T-helper 17 cell (primary cell): Measurements from ENCODE around the gene SHOX. TPM values are rescaled to one million over a fixed set of nuclear protein-coding genes. Genes with fewer than 3 reads are reported as not detected.
"Not testable (repeated sequence)": the region's sequence is repeated elsewhere in the genome, so short reads cannot be mapped to it uniquely, and the experiment has no call there.

ENCODE experiments used
- ATAC-seq: fragments of 150-1000 bp; cut with Tn5 transposase; 2 replicates; pipeline ENCODE4 v1.10.0; 2021; ENCODE audit warnings: mild to moderate bottlenecking, moderate library complexity
- DNase-seq, 3 donors: peaks; one replicate each; pipeline versions ENCODE4 v3.0.0 to v3.0.0-alpha.2; 2020 to 2021
- H3K9me3 ChIP-seq: one replicate; pipeline ENCODE4 v1.7.0; 2013; ENCODE audit warnings: low read length, mild to moderate bottlenecking; ENCODE audit not compliant: control insufficient read depth, poor library complexity, severe bottlenecking
- H3K27ac Mint-ChIP-seq: one replicate; pipeline ENCODE4 v1.8.0; 2022; ENCODE audit warnings: mild to moderate bottlenecking, moderate library complexity, mixed read lengths
- H3K27me3 Mint-ChIP-seq: one replicate; pipeline ENCODE4 v1.8.0; 2022; ENCODE audit warnings: mixed read lengths
- H3K36me3 Mint-ChIP-seq: one replicate; pipeline ENCODE4 v1.8.0; 2022; ENCODE audit warnings: low read depth, mixed read lengths
- H3K4me1 Mint-ChIP-seq: one replicate; pipeline ENCODE4 v1.8.0; 2022; ENCODE audit warnings: mild to moderate bottlenecking, mixed read lengths
- H3K4me3 Mint-ChIP-seq: one replicate; pipeline ENCODE4 v1.8.0; 2022; ENCODE audit warnings: mild to moderate bottlenecking, moderate library complexity, mixed read lengths
- total RNA-seq, 4 donors: library from RNA in 2 of 4; stranded (reverse) in 2 of 4; gene quantifications; one replicate each; pipeline ENCODE4 v1.2.3 and lab custom pipeline; 2022 to 2026

SHOX gene
- total RNA-seq, 2 donors from 2014 or later, result not detected

DNA sequence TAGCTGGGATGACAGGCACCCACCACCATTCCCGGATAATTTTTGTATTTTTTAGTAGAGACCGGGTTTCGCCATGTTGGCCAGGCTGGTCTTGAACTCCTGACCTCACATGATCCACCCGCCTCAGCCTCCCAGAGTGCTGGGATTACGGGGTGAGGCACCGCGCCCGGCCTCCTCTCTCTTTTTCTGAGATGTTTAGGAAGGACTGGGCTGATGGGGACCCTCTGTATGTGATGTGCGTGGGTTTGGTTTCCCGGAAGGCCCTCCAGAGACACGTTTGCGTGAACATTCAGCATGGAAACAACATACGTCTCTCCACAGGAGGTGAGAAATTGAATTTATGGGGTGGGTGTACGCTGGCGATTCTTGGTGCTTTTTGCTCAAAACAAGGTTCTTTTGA is 18.6 kb downstream of the SHOX start:
- H3K4me3 Mint-ChIP-seq, result no peak overlapping the region
- H3K27me3 Mint-ChIP-seq, result no peaks in the 10 kb centered on the region
- DNase-seq, result no peak
- H3K4me1 Mint-ChIP-seq, result no peaks in the 10 kb centered on the region
- no peaks in the 10 kb centered on the region for H3K36me3 Mint-ChIP-seq
- ATAC-seq, result no peak
- H3K9me3 ChIP-seq, result no peaks in the 10 kb centered on the region
- H3K27ac Mint-ChIP-seq, result no peak overlapping the region

DNA sequence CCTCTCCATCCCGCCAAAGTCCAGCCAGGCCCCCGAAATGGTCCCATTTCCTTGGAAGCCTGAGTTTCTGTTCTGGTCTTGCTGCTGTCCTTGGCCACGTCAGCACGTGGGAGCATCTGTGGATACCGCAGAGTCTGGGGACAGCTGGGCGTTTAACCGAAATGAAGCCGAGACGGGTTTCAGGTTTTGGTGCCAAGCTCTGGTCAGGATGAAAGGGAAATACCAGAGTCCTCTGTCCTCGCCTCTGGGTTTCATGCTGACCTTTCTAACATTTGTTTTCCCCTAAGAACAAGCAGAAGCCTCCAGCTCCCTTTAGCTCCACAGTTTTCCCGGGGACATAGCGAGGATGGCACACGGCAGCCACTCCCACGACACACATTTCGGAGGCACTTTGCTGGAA is 19.7 kb downstream of the SHOX start:
- Mint-ChIP-seq H3K27me3 (no peaks in the 10 kb centered on the region), H3K4me1 (no peaks in the 10 kb centered on the region), H3K36me3 (no peaks in the 10 kb centered on the region), H3K4me3 (no peak overlapping the region), H3K27ac (no peak overlapping the region)
- H3K9me3 ChIP-seq, result no peaks in the 10 kb centered on the region
- DNase-seq, result no peak
- ATAC-seq, result no peak

DNA sequence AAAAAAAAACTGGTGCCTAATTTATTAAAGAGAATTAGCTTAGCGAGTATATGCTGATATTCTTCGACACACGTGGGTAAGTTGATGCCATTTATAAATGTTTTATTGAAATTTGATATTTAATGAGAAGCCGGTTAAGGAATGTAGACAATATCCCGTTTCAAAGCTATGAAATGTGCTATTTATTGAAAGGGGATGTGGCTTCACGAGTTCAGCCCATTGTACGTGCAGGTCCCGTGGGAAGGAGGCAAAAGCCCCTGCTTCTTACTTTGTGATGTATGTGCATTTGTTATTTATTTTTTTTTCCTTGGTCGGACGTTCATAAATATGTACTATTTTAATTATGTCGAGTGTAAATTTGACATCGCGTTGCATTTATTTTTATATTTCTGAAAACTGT is 20.2 kb downstream of the SHOX start:
- no peaks in the 10 kb centered on the region for H3K4me1 Mint-ChIP-seq
- DNase-seq, result no peak

DNA sequence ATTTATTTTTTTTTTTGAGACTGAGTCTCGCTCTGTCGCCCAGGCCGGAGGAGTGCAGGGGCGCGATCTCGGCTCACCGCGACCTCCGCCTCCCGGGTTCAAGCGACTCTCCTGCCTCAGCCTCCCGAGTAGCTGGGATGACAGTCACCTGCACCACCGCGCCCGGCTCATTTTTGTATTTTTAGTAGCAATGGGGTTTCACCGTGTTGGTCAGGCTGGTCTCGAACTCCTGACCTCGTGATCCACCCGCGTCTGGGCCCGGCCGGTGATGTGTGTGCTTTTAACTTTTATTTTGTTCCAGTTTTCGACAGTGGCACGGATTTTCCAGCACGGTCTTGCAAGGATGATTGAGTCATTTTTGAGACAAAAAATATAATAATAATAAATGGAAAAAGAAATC is 21.3 kb downstream of the SHOX start:
- H3K36me3 Mint-ChIP-seq, H3K4me1 Mint-ChIP-seq, H3K4me3 Mint-ChIP-seq, ATAC-seq, H3K27me3 Mint-ChIP-seq, DNase-seq, H3K9me3 ChIP-seq, H3K27ac Mint-ChIP-seq: not testable (repeated sequence)

More for the DNA sequence above, 20.2 kb downstream of the SHOX start:
- H3K9me3 ChIP-seq, result no peaks in the 10 kb centered on the region
- no peaks in the 10 kb centered on the region for H3K36me3 Mint-ChIP-seq
- H3K27ac Mint-ChIP-seq, result no peak overlapping the region
- ATAC-seq, result no peak
- no peaks in the 10 kb centered on the region for H3K27me3 Mint-ChIP-seq
- no peak overlapping the region for H3K4me3 Mint-ChIP-seq

DNA sequence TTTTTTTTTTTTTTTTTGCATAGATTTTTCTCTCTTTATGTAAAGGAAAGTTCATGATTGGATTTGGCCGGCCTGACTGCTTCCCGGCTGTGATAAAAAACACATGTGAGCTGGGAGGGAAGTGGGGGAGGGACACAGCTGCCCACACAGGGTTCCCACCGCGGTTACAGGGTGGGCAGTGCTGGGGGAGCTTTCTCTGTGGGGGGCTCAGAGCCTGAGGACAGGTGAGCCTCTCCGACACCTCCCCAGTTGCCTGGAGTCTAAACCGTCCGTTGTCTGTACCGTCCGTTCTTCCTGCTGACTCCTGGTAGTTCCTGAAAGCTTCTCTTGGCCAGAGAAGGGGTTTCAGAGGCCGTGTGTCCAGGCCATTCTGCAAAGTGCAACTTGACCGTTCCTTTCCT is 21.8 kb downstream of the SHOX start:
- H3K27me3 Mint-ChIP-seq, result no peaks in the 10 kb centered on the region

DNA sequence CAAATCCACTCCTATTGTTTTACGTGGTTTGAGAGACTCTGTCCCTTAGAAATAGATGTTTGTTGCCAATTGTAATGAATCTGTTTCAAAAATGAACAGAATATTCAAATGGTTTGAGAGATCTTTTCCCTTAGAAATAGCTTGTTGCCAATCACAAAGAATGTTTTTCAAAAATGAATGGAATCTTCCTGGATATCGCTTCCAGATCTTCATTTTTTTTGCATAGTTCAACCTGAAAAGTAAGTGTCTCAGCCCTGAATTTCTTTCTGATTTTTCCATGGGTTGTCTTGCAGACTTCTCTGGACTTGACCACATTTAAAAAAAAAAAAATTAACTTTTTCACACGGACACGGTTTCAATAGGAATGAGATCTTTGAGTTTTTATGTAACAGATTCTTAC is 22.7 kb downstream of the SHOX start:
- no peaks in the 10 kb centered on the region for H3K4me1 Mint-ChIP-seq
- H3K36me3 Mint-ChIP-seq, result no peaks in the 10 kb centered on the region
- ATAC-seq (no peak), DNase-seq (no peak)
- no peaks in the 10 kb centered on the region for H3K27me3 Mint-ChIP-seq
- H3K27ac Mint-ChIP-seq, result no peak overlapping the region
- no peak overlapping the region for H3K4me3 Mint-ChIP-seq
- H3K9me3 ChIP-seq, result no peaks in the 10 kb centered on the region

More for the DNA sequence above, 21.8 kb downstream of the SHOX start:
- ATAC-seq, result no peak
- H3K4me1 Mint-ChIP-seq, result no peaks in the 10 kb centered on the region
- H3K9me3 ChIP-seq, result no peaks in the 10 kb centered on the region
- no peak for DNase-seq
- no peak overlapping the region for H3K27ac Mint-ChIP-seq
- H3K4me3 Mint-ChIP-seq, result no peak overlapping the region
- no peaks in the 10 kb centered on the region for H3K36me3 Mint-ChIP-seq

DNA sequence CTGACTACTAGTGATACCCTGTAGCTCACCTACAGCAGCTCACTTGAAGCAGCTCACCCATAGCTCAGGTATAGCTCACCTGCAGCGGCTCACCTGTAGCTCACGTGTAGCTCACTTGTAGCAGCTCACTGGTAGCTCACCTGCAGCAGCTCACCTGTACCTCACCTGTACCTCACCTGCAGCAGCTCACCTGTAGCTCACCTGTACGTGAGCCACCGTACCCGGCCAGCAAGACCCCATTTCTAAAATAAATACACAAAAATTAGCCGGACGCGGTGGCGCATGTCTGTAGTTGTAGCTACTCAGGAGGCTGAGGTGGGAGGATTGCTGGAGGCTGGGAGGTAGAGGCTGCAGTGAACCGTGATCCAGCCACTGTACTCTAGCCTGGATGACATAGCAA is 30.6 kb downstream of the SHOX start:
- Mint-ChIP-seq H3K27ac (no peak overlapping the region), H3K27me3 (no peaks in the 10 kb centered on the region), H3K4me1 (no peaks in the 10 kb centered on the region), H3K4me3 (no peak overlapping the region), H3K36me3 (peaks cover 2% of the 10 kb centered on the region)
- no peak for DNase-seq
- no peak for ATAC-seq
- no peaks in the 10 kb centered on the region for H3K9me3 ChIP-seq

DNA sequence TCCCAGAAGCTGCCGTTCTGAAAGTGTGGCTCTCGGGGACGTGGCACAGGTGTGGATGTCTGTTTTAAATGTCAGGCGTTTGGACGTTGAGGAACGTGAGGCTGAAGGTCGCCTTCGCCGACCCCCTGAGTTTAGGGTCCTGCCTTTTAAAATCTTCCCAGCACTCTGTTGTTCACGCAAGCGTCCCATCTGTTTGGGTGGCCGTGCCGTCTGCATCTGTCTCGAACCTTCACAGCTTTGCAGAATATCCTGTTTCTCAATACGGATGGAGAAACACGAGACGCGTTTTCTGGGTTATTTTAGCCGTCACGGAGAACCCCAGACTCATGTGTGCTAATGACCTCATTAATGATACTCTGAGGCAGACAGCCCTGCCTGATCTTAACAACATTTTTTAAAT is 31.5 kb downstream of the SHOX start:
- Mint-ChIP-seq H3K4me3 (no peak overlapping the region), H3K36me3 (peaks cover 2% of the 10 kb centered on the region), H3K27me3 (no peaks in the 10 kb centered on the region), H3K27ac (no peak overlapping the region), H3K4me1 (no peaks in the 10 kb centered on the region)
- ATAC-seq (no peak), DNase-seq (no peak)
- H3K9me3 ChIP-seq, result no peaks in the 10 kb centered on the region

DNA sequence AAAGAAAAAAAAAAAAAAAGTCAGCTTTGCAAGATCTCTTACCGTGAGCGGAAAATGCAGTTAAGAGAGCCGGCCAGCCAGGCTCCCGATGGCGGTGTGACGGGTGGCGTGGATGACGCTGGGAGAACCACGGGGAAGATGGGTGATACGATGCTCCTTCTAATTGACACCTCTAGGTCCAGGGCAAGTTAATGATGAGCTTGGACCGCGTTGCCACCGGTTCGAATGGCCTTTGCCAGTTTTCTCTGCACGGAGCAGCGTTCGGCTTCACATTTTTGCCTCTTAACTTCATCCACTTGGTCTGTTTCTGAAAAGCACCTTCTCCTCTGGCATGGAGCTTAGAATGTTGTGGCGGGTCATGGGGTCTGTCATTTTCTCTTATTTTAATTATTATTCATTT is 33.2 kb downstream of the SHOX start:
- Mint-ChIP-seq H3K4me1 (no peaks in the 10 kb centered on the region), H3K27ac (no peak overlapping the region), H3K4me3 (no peak overlapping the region), H3K36me3 (peaks cover 2% of the 10 kb centered on the region), H3K27me3 (no peaks in the 10 kb centered on the region)
- ATAC-seq, result no peak
- DNase-seq, result no peak
- no peaks in the 10 kb centered on the region for H3K9me3 ChIP-seq

DNA sequence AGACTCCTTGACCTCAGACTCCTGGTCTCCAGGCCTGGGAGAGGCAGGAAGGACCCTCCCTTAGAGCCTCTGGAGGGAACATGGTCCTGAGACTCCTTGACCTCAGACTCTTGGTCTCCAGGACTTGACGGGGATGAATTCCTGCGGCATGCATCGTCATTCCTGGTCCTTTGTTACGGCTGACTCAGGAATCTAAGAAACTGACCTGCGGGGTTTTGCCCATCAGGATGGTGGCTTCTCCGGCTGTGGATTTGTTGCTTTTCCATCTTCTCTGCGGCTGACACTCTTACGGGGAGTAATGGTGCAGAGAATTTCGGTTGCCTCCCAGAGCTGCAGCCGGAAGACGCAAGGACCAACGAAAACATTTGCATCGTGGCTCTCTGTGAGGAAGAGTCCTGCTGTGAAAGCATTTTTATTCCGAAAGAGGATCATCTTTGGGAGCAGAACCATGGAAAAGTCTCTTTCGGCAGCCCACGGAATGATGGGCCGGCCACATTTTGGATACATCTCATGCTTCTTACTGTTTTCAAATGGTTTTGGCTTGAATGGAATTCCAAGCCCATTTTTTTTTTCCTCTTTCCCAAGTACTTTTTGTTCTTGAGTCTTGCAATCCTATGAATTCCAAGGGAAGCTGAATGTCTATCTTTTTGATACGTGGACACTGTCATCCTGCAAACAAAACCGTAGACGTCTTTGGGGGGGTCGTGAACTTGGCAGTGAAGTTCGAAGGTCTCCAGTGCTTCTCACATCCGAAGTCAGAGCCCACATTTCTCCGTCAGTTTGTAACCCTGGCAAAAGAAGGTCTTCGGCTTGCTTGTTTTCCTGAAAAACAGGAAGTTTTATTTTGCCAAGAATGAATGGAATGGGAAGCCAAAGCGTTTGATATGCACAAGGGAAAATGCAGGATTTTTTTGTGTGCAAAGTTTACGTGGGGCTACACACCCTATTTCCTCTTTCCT is 36.5 kb downstream of the SHOX start:
- H3K27ac Mint-ChIP-seq, result no peak overlapping the region
- no peaks in the 10 kb centered on the region for H3K9me3 ChIP-seq
- no peak overlapping the region for H3K4me3 Mint-ChIP-seq
- no peak for ATAC-seq
- H3K4me1 Mint-ChIP-seq, result no peaks in the 10 kb centered on the region
- DNase-seq, result no peak
- H3K27me3 Mint-ChIP-seq, result peaks cover 7% of the 10 kb centered on the region
- no peaks in the 10 kb centered on the region for H3K36me3 Mint-ChIP-seq

DNA sequence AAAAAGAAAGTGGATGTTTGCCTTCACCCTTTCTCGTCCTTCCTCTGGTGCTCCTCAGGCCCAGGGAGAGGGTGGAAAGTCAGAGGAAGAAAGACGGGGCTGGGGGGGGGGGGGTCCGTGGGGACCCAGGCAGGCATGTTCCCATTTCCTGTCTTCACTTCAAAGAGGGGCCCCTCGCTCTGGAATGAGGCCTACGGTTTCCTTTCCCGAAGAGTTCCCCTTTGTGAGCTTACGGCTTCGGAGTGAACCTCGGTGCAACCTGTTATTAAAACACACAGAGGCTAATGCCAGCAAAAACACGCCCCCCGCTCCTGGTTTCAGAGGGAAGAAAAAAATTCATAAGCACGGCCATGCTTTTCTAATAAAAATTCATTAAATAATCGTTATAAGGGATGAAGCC is 40.1 kb downstream of the SHOX start:
- no peaks in the 10 kb centered on the region for H3K9me3 ChIP-seq
- DNase-seq, result no peak
- H3K27ac Mint-ChIP-seq, result no peak overlapping the region
- ATAC-seq, result no peak
- H3K4me1 Mint-ChIP-seq, result no peaks in the 10 kb centered on the region
- no peaks in the 10 kb centered on the region for H3K36me3 Mint-ChIP-seq
- H3K4me3 Mint-ChIP-seq, result no peak overlapping the region
- peaks cover 13% of the 10 kb centered on the region for H3K27me3 Mint-ChIP-seq

DNA sequence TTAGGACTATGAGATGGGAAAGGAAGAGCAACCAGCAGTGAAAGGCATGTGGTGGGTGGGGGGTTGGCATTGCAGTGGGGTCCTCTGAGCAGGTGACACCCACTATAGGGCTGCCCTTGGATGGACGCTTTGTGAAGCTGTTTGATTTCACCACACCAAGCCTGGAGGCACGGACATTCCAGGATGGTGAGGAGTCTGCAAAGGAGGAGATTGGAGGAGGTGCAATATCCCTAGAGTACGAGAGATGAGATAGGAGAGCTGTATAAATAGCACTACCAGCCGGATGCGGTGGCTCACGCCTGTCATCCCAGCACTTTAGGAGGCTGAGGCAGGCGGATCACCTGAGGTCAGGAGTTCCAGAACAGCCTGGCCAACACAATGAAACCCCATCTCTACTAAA is 42.3 kb downstream of the SHOX start:
- H3K9me3 ChIP-seq, result no peaks in the 10 kb centered on the region
- H3K36me3 Mint-ChIP-seq, result no peaks in the 10 kb centered on the region
- no peaks in the 10 kb centered on the region for H3K4me1 Mint-ChIP-seq
- no peak for DNase-seq
- no peak overlapping the region for H3K4me3 Mint-ChIP-seq
- H3K27me3 Mint-ChIP-seq, result peaks cover 13% of the 10 kb centered on the region
- H3K27ac Mint-ChIP-seq, result no peak overlapping the region
- no peak for ATAC-seq

DNA sequence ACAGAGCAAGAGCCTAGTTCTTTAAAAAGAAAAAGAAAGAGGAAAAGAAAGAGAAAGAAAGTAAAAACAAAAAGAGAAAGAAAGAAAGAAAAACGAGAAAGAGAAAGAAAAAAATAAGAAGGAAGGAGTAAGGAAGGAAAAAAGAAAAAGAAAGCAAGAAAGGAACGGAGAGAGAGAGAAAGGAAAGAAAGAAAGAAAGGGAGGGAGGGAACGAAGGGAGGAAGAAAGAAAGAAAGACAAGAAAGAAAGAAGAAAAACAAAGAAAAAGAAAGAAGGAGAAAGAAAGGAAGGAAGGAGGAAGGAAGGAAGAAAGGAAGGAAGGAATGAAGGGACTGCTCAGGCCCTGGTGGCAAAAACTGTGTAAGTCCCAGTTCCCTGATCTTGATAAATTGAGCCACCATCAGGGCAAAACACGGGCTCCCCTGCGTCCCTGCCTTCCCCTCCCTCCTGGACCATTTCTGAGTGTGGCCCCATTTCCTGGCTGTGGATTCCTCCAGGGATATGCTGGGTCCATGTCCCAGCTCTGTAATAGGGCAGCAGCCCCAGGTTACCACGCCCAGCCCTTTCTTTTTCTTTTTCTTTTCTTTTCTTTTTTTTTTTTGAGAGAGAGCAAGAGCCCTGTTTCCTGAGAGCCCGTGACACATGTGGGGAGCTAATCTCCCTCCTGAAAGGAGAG is 44.8 kb downstream of the SHOX start:
- no peak overlapping the region for H3K4me3 Mint-ChIP-seq
- no peaks in the 10 kb centered on the region for H3K9me3 ChIP-seq
- no peak for ATAC-seq
- no peaks in the 10 kb centered on the region for H3K36me3 Mint-ChIP-seq
- peaks cover 13% of the 10 kb centered on the region for H3K27me3 Mint-ChIP-seq
- H3K4me1 Mint-ChIP-seq, result no peaks in the 10 kb centered on the region
- H3K27ac Mint-ChIP-seq, result no peak overlapping the region
- DNase-seq, result no peak

DNA sequence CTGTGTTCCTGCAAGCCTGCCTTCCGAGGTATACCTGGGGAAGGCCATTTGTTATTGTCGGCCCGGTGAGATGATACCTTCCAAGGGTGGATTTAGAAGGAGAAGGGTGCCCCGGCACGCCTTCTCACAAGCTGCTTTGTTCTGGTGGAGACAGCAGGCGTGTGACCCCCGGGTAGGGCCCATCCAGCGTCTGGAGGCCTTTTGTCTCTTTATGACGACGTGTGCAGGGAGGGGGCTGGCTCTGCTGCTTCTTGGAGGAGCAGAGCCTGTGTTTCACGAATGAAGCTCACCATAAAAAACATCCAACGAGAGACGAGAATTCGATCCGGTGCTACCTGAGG is 45.3 kb downstream of the SHOX start:
- DNase-seq, result no peak
- peaks cover 13% of the 10 kb centered on the region for H3K27me3 Mint-ChIP-seq
- H3K36me3 Mint-ChIP-seq, result no peaks in the 10 kb centered on the region
- no peak overlapping the region for H3K4me3 Mint-ChIP-seq
- ATAC-seq, result no peak
- H3K27ac Mint-ChIP-seq, result no peak overlapping the region
- no peaks in the 10 kb centered on the region for H3K4me1 Mint-ChIP-seq
- H3K9me3 ChIP-seq, result no peaks in the 10 kb centered on the region
